ENCODE measurements around the gene SLC26A4. TPM values are rescaled to one million over a fixed set of nuclear protein-coding genes. Genes with fewer than 3 reads are reported as not detected.
"Not testable (repeated sequence)": the region's sequence is repeated elsewhere in the genome, so short reads cannot be mapped to it uniquely, and the experiment has no call there.

Gene SLC26A4
- total and polyA plus RNA-seq, 10 donors: 0.09 to 0.75 (median 0.29) TPM

DNA sequence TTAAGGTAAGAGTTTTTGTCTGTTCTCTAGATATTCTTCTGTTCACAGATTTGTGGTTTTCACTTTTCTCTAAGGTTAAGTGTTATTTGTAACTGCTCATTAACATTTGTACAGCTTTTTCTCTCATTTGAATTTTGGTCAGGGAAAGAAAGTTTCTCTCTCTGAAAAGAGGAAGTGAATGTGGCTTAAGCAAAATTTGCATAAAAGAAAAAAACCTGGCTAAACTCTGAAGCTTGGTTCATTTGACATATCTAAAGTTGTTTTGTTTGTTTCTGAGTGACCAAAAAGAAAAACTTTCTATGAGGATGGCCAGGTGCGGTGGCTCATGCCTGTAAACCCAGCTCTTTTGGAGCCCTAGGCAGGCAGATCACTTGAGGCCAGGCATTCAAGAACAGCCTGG is 22.0 kb upstream of the SLC26A4 start:
- 40 to 64% (median 55%) methylated on average over 1 of the region's 1 CpG for WGBS, 5 donors
- DNase-seq: no peak
- peak overlapping the region; percentile 10 to 82 (median 68) for H3K27ac ChIP-seq
- TF ChIP-seq, protein P1, sequence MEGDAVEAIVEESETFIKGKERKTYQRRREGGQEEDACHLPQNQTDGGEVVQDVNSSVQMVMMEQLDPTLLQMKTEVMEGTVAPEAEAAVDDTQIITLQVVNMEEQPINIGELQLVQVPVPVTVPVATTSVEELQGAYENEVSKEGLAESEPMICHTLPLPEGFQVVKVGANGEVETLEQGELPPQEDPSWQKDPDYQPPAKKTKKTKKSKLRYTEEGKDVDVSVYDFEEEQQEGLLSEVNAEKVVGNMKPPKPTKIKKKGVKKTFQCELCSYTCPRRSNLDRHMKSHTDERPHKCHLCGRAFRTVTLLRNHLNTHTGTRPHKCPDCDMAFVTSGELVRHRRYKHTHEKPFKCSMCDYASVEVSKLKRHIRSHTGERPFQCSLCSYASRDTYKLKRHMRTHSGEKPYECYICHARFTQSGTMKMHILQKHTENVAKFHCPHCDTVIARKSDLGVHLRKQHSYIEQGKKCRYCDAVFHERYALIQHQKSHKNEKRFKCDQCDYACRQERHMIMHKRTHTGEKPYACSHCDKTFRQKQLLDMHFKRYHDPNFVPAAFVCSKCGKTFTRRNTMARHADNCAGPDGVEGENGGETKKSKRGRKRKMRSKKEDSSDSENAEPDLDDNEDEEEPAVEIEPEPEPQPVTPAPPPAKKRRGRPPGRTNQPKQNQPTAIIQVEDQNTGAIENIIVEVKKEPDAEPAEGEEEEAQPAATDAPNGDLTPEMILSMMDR (IDR thresholded peaks at IDR 0.05 in 8 of 11, conservative IDR thresholded peaks at IDR 0.05 in 3 of 11): no peak
- no peak for TF ChIP-seq POLR2AphosphoS5 (IDR thresholded peaks at IDR 0.05)
- TF ChIP-seq POLR2A (IDR thresholded peaks at IDR 0.05): no peak
- H3K27me3 ChIP-seq (replicated peaks in 1 of 7): no peaks in the 10 kb centered on the region
- H3K4me1 ChIP-seq: peaks cover 0 to 22% (median 8%) of the 10 kb centered on the region in 6 donors
- no peaks in the 10 kb centered on the region for H3K9me3 ChIP-seq
- no peak overlapping the region for H3K4me3 ChIP-seq
- no peaks in the 10 kb centered on the region for H3K36me3 ChIP-seq
- intact Hi-C loops (cut with DNase I; ENCODE audit: low total_unique reads): no loop called here

DNA sequence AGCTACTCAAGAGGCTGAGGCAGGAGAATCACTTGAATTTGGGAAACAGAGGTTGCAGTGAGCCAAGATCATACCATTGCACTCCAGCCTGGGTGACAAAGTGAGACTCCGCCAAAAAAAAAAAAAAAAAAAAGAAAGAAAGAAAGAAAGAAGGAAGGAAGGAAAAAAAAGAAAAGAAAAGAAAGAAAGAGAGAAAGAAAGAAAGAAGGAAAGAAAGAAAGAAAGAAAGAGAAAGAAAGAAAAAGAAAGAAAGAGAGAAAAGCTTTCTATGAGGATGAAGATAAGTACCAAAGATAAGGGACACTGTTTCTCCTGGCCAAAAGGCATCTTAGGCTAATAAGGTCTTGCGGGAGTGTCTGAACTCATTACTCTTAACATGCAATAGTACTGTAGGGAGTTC is 21.6 kb upstream of the SLC26A4 start:
- H3K4me3 ChIP-seq; H3K9me3 ChIP-seq; H3K27me3 ChIP-seq (replicated peaks in 1 of 7); H3K36me3 ChIP-seq; intact Hi-C loops (cut with DNase I; ENCODE audit: low total_unique reads); DNase-seq: not testable (repeated sequence)
- Histone ChIP-seq H3K27ac (peak overlapping the region in 7 of 8 donors; percentile 10 to 82 (median 68)), H3K4me1 (peaks cover 0 to 25% (median 12%) of the 10 kb centered on the region in 6 donors)
- 83 to 98% (median 92%) methylated on average over 2 of the region's 2 CpGs for WGBS, 5 donors

DNA sequence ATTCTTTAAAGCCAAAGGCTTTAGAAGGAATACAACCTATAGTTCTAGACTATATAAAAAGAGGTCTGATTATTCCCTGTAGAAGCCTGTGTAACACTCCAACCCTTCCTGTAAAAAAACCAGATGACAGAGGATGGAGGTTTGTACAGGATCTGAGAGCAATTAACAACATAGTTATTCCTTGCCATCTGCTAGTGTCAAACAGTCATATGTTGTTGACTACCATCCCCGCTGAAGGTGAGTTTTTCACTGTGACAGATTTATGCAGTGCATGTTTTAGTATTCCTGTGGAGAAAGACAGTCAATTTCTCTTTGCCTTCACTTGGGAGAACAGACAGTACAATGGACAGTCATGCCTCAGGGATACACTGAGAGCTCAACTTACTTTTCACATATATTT is 19.0 kb upstream of the SLC26A4 start:
- no peaks in the 10 kb centered on the region for H3K36me3 ChIP-seq
- no peak for DNase-seq
- TF ChIP-seq POLR2A (IDR thresholded peaks at IDR 0.05) (no peak), POLR2AphosphoS5 (IDR thresholded peaks at IDR 0.05) (no peak)
- TF ChIP-seq, protein P1 (IDR thresholded peaks at IDR 0.05 in 8 of 11, conservative IDR thresholded peaks at IDR 0.05 in 3 of 11): no peak
- H3K4me1 ChIP-seq: peaks cover 0 to 30% (median 15%) of the 10 kb centered on the region in 6 donors
- 83 to 94% (median 90%) methylated on average over 1 of the region's 1 CpG for WGBS, 5 donors
- no peaks in the 10 kb centered on the region for H3K9me3 ChIP-seq
- H3K27ac ChIP-seq: no peak overlapping the region
- intact Hi-C loops (cut with DNase I; ENCODE audit: low total_unique reads): no loop called here
- no peaks in the 10 kb centered on the region for H3K27me3 ChIP-seq (replicated peaks in 1 of 7)
- H3K4me3 ChIP-seq: no peak overlapping the region

- Histone ChIP-seq H3K4me1 (peaks cover 0 to 30% (median 15%) of the 10 kb centered on the region in 6 donors), H3K27me3 (replicated peaks in 1 of 7) (no peaks in the 10 kb centered on the region), H3K9me3 (no peaks in the 10 kb centered on the region), H3K36me3 (no peaks in the 10 kb centered on the region), H3K4me3 (no peak overlapping the region), H3K27ac (no peak overlapping the region)
- intact Hi-C loops (cut with DNase I; ENCODE audit: low total_unique reads): no loop called here
- 75 to 88% (median 81%) methylated on average over 4 of the region's 4 CpGs for WGBS, 5 donors
- TF ChIP-seq, protein P1 (IDR thresholded peaks at IDR 0.05 in 8 of 11, conservative IDR thresholded peaks at IDR 0.05 in 3 of 11): no peak
- TF ChIP-seq POLR2AphosphoS5 (IDR thresholded peaks at IDR 0.05): no peak
- TF ChIP-seq POLR2A (IDR thresholded peaks at IDR 0.05): no peak
- DNase-seq: no peak
Observed at GRCh38 chr7:107642501-107642900, 18.1 kb upstream of the SLC26A4 start.

DNA sequence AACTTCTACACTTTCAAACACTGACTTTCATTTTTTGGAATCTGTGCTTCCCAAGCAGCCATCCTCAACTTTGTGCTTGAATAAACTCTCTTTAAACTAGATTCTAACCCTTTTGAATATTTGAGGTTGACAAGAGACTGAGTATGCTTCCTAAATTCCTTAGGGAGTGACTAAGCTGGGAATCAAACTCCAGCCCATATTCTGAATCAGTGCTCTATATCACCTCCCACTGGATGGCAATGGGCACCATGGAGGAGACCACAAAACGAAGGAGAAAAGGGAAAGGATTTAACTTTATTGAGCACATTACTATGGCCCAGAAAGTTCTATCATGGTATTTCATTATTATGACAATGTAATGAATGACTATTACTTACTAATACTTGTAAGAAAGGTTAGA is 17.2 kb upstream of the SLC26A4 start:
- 69 to 85% (median 76%) methylated on average over 1 of the region's 1 CpG for WGBS, 5 donors
- Histone ChIP-seq H3K9me3 (no peaks in the 10 kb centered on the region), H3K27me3 (replicated peaks in 1 of 7) (no peaks in the 10 kb centered on the region), H3K36me3 (no peaks in the 10 kb centered on the region), H3K4me3 (no peak overlapping the region), H3K27ac (no peak overlapping the region), H3K4me1 (peaks cover 0 to 24% (median 11%) of the 10 kb centered on the region in 6 donors)
- DNase-seq: no peak
- intact Hi-C loops (cut with DNase I; ENCODE audit: low total_unique reads): no loop called here
- TF ChIP-seq, protein P1 (IDR thresholded peaks at IDR 0.05 in 8 of 11, conservative IDR thresholded peaks at IDR 0.05 in 3 of 11): no peak
- TF ChIP-seq POLR2AphosphoS5 (IDR thresholded peaks at IDR 0.05) (no peak), POLR2A (IDR thresholded peaks at IDR 0.05) (no peak)

Data from spleen (tissue), 11 donors.